Measurements from ENCODE around the gene EML1.

The EML1 gene

DNA sequence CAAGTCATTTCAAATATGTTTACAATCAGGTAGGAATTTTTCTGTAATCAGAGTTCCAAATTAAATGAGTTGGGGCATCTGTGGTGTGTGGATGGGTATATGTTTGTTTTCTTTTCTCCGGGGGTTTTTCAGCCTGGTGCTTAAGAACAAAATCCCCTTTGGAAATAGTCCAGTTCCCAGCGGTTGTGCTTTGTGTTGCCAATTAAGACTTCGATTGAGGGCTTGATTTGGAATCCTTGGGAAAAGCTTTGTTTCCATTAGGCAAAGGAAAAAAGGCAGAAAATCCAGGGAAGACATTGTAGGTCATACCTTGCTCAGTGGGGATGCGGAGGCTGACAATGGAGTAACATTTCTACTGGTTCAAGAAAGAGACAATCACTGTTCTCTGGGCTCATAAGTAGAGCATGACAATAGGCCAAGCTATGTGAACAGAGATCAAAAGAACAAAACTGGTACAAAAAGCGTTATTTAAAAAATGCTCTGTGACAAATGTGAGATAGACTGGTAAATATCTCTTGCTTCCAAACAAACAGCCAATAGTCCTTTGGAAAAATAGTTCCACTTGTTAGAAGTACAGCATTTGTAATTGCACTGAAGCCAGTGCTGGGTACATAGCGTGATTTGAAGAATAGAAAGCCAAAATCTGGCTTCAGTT is 79.7 kb downstream of the EML1 start:
- DNase-seq (ENCODE audit: low spot score), result no peak

DNA sequence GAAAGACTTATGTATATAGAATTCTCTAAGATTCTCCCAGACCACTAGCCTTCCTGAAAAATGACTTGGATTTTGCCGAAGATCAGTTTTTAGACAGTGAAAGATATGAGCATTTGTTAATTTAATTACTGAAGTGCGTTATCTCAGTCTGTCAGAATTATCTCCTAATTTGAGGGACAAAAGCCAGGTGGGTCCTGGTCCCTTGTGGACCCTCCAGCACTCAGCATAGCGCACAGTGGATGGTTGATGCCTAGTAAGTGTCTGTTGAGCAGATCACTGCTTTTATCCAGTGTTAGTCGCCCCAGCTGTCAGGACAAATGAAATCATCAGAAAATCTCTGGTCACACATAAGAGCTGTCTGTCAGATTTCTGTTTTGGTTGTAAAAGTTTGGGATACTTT is 80.4 kb downstream of the EML1 start:
- DNase-seq (ENCODE audit: low spot score), result no peak

DNA sequence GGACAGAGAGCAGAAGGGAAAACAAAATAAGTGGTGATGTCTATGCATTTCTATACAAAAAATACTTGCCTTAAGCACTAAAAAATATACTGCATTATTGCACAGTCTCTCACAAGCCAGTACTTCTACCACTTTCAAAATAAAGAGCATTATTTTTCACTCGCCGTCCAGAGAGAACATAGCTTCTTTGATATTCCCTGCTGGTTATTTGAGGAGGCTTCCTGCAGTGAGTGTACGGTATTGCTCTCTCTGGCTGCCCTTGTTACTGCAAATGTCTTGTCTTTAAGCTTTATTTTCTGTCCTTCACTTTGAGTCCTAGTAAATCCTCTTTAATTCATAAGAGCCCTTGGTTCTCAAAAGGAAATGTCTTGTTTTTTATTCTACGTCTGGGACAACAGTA is 81.1 kb downstream of the EML1 start:
- no peak for DNase-seq (ENCODE audit: low spot score)

DNA sequence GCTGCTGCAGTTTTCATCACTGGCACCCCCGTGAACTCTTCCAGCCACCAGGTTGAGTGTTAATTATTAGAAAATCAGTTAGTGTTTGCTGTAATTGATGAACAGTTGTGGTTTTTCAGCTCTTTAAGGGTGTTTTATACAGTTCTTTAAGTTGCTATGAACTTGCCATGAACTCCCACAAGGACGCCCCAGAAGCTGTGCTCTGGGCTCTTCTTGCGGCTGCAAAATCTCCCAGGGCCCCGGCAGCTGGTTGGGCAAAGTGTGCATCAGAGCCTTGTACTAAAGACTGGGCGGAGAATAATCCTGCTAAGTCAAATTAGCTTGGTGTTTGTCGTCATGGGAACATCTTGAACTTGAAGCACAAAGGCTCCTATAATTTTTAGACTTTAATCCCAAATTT is 82.2 kb downstream of the EML1 start:
- DNase-seq (ENCODE audit: low spot score), result no peak

DNA sequence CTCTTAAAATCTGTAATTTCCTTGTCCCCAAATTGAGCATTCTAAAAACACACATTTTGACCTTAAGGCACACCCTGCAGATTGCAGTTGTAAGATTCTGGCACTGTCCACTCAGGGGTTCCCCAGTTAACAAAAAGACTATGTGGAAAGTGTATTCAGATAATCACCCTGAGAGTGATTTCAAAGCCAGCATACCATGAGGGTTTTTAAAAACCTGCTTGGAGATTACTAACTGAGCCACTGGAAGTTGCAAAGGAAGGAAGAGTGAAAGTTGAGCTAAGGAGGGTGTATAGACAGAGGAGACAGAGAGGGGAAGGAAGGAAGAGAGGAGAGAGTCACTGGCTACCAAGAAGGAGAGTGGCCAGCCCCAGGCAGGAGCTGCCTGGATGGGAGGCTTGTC is 82.6 kb downstream of the EML1 start:
- DNase-seq (ENCODE audit: low spot score), result no peak

DNA sequence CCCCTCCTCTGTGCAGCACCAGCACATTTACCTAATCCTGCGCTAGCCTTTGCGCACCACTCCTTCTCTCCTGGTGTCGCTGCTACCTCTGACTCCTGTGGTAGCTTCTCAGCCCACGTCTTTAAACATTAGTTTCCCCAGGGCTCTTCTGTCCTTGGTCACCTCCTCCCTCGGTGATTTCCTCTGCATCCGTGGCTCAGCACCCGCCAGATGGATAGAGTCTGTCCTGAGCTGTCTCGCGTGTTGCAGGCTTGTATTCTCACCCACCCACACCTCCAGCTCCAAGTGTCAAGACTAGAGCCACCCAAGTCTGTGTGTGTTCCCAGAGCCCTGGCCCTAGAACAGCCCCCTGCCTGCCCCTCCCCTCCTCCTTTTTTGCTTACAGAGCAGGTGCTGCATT is 83.2 kb downstream of the EML1 start:
- no peak for DNase-seq (ENCODE audit: low spot score)

DNA sequence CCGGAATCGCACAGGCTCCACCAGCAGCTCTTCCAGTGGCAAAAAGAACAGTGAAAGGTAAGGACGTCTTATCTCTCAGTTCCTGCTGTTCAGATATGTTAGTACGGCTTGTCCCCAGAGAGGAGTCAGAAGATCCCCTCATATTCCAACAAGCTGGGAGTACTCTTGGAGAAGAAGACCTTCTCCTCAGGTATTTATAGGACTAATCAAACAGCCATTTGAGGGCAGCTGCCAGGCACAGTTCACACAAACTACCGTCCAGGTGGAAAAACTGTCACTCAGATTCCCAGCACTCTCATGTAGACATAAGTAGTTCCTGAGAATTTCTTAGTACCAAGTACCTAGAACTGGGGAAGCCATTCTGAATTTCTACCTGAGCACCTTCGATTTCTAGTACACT is 85.3 kb downstream of the EML1 start:
- no peak for DNase-seq (ENCODE audit: low spot score)

DNA sequence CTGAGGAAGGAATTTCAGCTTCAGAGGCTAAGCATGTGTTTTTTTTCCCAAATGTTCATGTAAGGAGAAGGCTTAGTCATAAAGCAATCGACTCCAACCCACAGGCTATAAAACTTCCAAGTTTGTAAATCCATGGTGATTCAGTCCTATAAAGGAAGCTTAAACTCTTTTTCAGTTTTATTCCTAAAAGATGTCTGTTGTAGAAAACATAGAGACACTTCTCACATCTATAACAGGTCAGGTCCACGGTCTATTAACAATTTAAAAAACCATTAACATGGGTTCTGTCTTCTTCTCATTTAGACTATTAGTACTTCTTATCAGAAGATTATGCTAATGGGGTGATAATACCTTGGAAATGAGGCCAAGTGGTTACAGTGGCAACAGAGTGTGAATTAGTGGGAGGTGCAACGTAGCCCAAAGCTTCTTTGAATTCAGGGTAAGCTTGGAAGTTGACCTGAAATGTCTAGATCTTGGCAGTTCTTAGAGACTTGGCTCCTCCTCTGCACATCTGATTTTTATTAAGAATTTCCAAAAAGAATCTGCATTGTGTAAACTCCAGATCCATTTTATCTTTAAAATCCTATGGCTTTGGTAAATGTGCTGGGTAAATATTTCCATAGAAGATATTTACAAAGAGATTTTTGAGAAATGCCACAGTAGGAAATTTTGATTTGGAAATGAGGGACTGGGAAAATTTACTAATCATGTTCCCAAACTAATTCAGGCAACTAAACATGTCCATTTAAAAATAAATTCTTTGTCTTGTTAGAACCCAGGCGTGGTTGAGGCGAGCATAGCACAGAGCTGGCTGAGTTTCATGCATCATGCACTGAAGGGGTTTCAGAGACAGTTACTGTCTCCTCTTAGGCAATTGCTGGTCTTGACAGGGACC is 86.4 kb downstream of the EML1 start:
- no peak for DNase-seq (ENCODE audit: low spot score)

DNA sequence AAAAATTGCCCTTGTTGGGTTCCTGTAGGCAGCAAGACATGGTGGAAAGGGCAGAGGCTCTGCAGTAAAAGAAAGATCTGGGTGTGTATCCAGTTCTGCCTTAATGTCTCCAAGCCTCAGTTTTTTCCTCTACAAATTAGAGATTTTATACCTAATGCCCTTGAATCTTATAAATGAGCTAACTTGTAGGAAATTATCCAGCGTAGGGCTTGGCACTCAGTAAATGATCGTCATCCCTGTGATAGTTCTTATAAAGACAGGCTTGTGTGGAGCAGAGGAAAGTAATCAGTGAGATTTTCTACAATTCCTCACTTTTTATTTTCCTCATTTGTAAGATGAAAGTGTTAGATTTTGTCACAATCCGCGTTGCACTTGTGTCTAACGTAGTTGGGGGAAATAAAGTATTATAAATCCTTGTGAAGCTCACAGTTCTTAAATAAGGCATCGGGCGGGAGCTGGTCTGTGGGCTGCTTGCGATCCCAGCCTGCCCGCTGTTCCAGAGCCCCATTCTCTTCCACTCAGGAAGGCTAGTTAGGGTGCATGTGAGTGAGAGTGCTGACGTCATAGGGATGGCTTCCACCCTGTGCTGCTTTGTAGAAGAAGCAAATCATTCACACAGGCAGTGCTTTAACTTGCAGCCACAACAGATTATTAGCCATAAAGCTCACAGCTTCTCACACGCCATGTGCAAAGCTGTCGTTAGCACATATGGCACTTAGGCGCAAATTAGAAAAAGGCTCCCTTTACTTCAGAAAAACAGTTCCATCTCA is 87.6 kb downstream of the EML1 start:
- DNase-seq (ENCODE audit: low spot score), result no peak

DNA sequence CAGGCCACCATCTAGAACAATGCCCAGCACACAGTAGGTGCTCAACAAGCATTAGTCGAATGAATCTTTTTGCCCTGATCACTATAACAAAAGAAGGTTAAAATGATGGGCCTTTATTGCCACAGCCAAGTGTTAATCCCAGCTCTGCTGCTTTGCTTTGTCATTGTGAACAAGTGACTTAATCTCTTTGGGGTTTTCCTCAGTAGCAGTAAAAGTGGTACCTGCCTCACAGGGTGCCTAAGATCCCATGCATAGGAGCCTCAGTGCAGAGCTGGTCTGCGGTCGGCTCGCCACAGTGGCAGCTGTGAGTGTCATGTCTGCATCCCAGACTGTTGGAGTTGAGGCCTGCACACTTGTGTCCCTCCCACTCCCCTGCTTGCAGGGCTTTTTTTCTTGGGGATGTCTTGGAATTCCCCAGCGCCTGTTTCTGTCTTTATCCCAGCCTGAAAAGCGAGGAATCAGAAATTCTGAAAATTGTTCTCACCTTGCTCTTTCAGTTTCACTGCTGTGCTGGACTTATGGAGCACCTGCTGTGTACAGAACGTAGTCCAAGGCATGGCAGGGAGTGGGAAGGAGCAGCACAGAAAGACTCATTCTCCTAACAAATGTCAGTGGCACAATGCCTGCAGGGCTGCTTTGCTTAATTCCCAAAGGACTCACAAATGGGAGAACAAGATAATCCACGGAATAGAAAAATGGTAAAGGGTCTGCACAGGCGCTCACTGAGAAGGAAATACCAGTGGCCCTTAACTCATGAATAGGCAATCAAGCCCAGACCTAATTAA is 90.8 kb downstream of the EML1 start:
- no peak for DNase-seq (ENCODE audit: low spot score)

DNA sequence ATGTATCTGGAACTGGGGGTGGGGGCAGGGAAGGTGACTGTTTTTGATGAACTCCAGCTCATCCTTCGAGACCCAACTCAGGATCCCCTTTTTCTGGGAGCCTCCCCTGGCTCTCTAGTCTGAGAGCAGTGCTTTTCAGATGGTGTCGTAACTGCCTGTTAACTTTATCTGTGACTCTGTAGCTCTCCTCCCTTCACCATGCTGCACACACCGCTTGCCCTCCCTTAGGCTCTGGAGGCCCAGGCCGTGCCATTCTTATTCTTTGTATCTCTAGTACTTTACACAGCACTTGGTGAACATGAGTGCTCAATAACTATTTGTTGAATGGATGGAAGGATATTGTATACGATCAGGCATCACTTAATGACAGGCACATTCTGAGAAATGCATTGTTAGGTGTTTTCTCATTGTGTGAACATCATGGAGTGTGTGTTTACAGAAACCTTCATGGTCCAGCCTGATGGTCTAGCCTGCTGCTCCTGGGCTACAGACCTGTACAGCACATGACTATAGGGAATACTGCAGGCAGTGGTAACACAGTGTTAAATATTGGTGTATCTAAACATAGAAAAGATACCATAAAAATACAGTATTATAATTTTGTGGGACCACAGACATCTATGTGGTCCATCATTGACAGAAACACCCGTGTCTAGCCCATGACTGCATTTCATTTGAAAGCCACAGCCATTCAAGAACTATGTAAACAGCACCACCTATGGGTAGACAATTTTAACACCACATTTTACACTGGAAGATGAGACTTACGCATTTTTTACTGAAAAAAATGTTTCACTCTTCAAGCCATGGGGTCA is 91.8 kb downstream of the EML1 start:
- DNase-seq (ENCODE audit: low spot score), result peak; percentile 57

DNA sequence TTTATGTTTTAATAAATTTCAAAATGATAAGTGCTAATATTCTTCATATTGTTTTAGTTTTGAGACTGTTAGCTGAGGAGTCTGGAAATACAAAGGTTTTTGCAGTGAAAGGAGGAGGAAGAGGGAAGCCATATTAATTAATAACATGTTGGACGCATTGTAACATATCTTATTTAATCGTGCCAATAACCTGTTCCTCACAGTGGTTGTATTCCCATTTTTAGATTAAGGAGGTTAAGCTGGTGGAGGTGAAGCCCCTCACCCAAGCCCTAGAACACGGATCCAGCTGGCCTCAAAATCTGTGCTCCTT is 92.4 kb downstream of the EML1 start:
- DNase-seq (ENCODE audit: low spot score), result no peak

DNA sequence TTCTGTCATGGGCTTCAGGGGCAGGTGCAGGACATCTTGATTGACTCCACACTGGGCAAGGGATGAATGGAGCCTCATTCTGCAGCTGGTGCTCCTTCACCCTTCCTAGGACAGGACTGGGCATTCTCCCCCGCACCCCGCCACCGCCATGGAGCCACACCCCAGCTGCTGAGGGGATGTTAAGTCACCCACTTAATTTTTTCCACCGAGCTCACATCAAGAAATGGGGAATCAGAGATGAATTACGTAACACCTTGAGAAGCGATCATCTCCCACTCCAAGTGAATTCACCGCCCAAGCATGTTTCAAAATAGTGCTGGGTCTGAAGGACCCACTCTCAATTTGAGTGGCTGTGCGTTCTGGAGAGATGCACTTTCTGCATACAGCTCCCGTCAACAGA is 94.2 kb downstream of the EML1 start:
- DNase-seq (ENCODE audit: low spot score), result no peak

DNA sequence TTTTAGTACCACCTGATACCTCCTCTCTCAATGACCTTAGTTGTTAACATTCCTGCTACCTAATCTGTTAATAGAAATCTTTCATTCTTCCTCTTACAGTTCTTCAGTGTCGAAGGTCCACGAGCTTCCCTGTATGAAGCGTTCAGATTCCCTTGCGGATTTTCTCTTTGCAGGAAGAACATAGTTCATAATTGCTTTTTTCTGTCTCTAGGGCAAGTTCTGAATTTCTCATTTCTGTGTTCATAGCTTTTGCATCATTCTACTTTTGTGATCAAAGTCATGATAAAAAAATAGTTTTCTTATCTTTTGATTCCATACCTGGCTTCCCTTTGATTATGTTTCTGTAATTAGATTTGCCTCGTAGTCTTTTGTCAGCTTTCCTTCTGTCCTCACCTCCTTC is 94.9 kb downstream of the EML1 start:
- DNase-seq (ENCODE audit: low spot score), result no peak

DNA sequence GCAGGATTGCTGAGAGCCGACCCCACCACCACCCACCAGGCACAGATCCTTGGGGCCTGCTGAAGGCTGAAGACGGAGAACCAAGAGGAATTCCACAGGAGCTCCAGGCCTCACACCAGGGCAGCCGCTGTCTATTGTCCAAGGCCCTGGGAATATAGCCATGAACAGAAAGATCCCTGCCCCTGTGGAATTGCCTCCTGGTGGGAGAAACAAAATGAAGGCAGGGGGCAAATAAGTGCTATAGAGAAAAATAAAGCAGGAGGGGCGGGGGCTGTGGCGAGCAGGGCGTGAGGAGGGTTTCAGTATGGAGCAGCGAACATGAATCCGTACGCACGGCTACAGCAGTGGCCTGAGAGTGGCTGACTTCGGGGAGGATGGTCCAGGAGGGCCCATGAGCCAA is 96.1 kb downstream of the EML1 start:
- DNase-seq (ENCODE audit: low spot score), result no peak

DNA sequence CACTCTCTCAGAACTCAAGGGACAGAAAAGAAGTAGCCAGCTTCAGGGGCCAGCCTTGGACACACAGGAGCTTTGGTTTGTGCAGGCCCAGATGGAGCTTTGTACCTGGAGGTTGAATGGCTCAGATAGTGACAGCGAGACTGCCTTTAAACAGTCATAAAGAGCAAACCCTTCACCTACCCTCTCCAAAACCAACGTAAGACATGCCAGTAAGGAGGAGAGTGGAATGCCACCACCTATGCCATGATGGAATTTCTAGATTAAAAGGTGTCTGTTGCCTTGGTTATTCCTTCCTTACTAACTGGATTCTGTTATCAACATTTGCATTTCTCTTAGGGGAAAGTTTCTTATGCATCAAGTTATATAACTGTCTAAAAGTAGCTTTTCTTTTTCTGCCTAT is 98.1 kb downstream of the EML1 start:
- DNase-seq (ENCODE audit: low spot score), result no peak

DNA sequence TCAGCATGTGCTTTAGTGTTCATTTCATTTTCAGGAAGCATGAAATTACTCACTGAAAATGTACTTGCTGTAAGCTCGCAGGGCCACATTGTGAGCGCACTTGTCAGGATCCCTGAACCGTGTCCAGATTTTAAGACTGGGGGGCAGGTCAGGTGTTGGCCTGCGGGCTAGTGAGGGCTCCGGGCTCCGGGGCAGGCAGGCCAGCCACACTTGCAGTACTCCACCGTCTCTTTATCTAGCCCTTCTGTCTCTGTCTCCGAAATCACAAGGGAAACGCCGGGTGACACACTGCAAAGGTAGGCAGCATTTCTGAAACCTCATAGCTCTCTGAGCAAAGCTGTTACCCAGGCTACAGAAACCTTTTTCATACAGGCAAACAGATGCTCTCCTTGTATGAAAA is 98.7 kb downstream of the EML1 start:
- DNase-seq (ENCODE audit: low spot score), result no peak

DNA sequence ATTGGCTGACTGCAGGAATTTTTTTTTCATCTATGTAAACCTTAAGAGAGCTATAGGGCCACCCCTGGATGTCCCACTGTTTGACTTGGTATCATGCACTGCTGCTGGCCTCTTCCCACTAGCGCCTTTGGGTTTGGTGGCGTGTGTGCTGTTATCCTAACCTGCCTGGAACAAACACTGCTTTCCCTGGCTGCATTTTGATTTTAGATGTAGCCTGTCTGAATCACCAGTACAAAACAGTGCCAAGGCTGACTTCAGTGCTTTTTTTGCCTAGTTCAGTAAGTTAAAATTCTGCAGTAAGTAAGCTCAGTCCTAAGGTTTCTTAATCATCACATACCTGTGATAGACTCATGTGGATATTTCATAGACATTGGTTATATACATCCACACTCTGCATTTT is 99.2 kb downstream of the EML1 start:
- no peak for DNase-seq (ENCODE audit: low spot score)

DNA sequence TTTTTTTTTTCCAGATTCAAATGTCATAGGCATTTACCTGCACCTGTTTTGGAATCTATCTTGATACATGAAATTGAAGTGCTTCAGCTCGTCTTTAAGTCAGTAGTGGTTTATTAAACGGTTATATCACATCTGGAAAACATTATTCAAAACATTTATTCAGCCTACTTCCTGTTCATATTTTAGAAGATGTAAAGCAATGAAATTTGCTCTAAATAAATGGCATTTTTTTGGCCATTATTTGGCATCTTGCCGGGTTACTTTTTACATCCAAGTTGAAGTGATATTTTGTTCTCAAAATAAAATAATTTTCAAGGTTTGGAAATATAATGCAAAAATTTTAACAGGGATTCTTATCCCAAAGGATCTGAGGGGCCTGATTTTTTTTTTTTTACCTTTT is 103.1 kb downstream of the EML1 start:
- DNase-seq (ENCODE audit: low spot score), result no peak

DNA sequence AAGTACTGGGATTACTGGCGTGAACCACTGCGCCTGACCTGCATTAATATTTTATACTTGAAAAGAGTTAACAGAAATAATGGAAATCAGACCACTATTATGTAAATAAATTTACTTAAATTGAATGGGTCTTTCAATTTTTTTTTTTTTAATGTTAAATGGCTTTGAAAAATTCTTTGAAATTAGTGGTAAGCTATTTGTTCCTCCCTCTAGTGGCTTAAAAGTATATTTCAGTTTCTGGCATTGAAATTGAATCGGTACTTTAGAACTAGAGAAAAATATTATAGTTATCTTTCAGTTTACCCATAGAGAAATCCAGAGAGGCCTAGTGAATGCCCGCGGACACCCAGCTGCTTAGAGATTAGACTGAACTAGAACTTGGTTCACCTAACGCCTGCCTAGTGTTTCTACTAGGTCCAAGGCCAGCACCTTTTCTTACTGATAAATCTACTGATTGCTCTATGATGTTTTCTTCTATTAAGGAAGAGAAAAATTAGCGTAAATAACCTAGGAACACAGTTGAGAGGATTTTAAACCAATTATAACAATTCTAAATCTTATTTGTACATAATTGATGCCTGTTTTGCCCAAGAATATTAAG is 106.5 kb downstream of the EML1 start:
- DNase-seq (ENCODE audit: low spot score), result no peak

DNA sequence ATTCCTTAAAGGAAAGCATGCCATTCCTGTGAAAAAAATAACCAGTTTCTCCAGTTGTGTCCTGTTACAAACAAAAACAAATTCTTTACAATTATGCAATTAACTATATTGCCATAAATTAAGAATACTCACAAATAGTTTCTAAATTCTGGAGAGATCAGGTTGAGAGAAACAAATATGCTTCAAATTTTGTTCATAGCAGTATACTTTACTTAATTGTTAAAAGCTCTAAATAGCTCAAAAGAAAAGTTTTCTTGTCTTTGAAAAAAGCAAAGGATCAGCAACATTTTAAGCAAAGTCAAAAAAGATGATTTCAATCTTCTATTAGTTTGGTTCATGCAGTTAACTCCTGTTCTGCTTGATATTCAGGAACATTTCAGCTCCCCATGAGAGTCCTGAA is 109.7 kb downstream of the EML1 start:
- no peak for DNase-seq (ENCODE audit: low spot score)
